ENCODE data around the gene PRMT1.
A peak's percentile ranks its signal among the peaks of the same experiment; 100 is the strongest.

PRMT1 gene

GRCh38 chr19:49672131-49672919 lies 4.7 kb upstream of the PRMT1 start:
- DNase-seq = peak; percentile 40 to 70 (median 60)

GRCh38 chr19:49676136-49676783 lies 811 bp upstream of the PRMT1 start:
- peak in 1 of 4 experiments; percentile 61 for DNase-seq

GRCh38 chr19:49676784-49677230 lies 264 bp upstream of the PRMT1 start:
- peak; percentile 93 to 99 (median 94) for DNase-seq

- peak; percentile 55 to 78 (median 76) for DNase-seq
These were observed 1.0 kb downstream of the PRMT1 start for GRCh38 chr19:49677901-49678674.

- DNase-seq = no peak
These were observed 2.1 kb downstream of the PRMT1 start for GRCh38 chr19:49678985-49679770.

GRCh38 chr19:49679771-49680413 lies 2.8 kb downstream of the PRMT1 start:
- DNase-seq = no peak

GRCh38 chr19:49680421-49681351 lies 3.6 kb downstream of the PRMT1 start:
- DNase-seq = peak; percentile 89 to 98 (median 96)

- DNase-seq = no peak
These were observed 4.8 kb downstream of the PRMT1 start for GRCh38 chr19:49681830-49682229.

GRCh38 chr19:49682274-49682673 lies 5.2 kb downstream of the PRMT1 start:
- no peak for DNase-seq

GRCh38 chr19:49683814-49684250 lies 6.8 kb downstream of the PRMT1 start:
- no peak for DNase-seq

GRCh38 chr19:49684251-49684982 lies 7.3 kb downstream of the PRMT1 start:
- no peak for DNase-seq

- no peak for DNase-seq
These were observed 8.0 kb downstream of the PRMT1 start for GRCh38 chr19:49684983-49685553.

- no peak for DNase-seq
These were observed 8.8 kb downstream of the PRMT1 start for GRCh38 chr19:49685845-49686332.

- DNase-seq = no peak
These were observed 9.5 kb downstream of the PRMT1 start for GRCh38 chr19:49686503-49687088.

- DNase-seq = no peak
These were observed 10.1 kb downstream of the PRMT1 start for GRCh38 chr19:49687150-49687549.

- DNase-seq = no peak
These were observed 10.7 kb downstream of the PRMT1 start for GRCh38 chr19:49687566-49688316.

- DNase-seq = no peak
These were observed 11.6 kb downstream of the PRMT1 start for GRCh38 chr19:49688531-49689132.
